Heart left ventricle (tissue), 13 donors: ENCODE results near the gene MAGOHB.

Experiments
- CTCF ChIP-seq, 12 donors: fragments of 200-600 bp; sonication (generic) in 4 of 12; IDR thresholded peaks; one replicate each; pipeline versions ENCODE4 v1.5.0 to v1.8.0; 2018 to 2022; ENCODE audit warnings: antibody characterized with exemption in 12 of 12, mild to moderate bottlenecking in 5 of 12
- POLR2A ChIP-seq, 2 donors: fragments of 450-650 bp; IDR thresholded peaks; one replicate each; pipeline ENCODE4 v1.6.1; 2017; ENCODE audit warnings: antibody characterized with exemption in 2 of 2, mild to moderate bottlenecking in 2 of 2, moderate library complexity in 2 of 2
- donor health status: ischemic (EF 13 %, LVEDD 7.1; RV severe dilation, severe dysfunction).
- donor health status: DM: no; HTN: yes; CAD: no.
- donor health status: DM: no; HTN: no; CAD: no.
- donor health status: ischemic (EF 25% LVEDD 6.9; RV normal size, moderate dysfunction).
- donor health status: ischemic (EF 25% LVEDD 5.7; RV mildly dilated, moderate dysfunction).
- donor health status: ischemic (EF 35%, LVEDD 5.7; RV mildly dilated, moderate dysfunction).
- donor health status: nonischemic (EF 11% LVEDD 7.7; RV severe dilation, severe dysfunction).
- donor health status: DM: yes; HTN: yes; CAD: no.
- donor health status: PGD.
- donor health status: ischemic (EF 29% LVEDD 5.4; RV normal size, mild dysfunction).
- donor health status: nonischemic (EF 23%, LVEDD 6.1; RV moderate dilation, normal function).

GRCh38 chr12:10584415-10584814 is 29.0 kb downstream of the MAGOHB start:
- no peak for TF ChIP-seq CTCF (IDR thresholded peaks at IDR 0.05)
- no peak for TF ChIP-seq POLR2A (IDR thresholded peaks at IDR 0.05)
